PC-3 (cell line): ENCODE measurements around the gene DLX6. TPM values are rescaled to one million over a fixed set of nuclear protein-coding genes. Genes with fewer than 3 reads are reported as not detected.

ENCODE experiments used
- ATAC-seq: fragments of 200-7000 bp; cut with Tn5 transposase; 2 replicates; pipeline ENCODE4 v1.9.1; 2020; ENCODE audit warnings: mild to moderate bottlenecking, moderate library complexity
- BruUV-seq: library from RNA; stranded (reverse); fragments of 400-500 nt; replicated peaks from 2 replicates; lab custom pipeline; 2021; lab: Mats Ljungman, UMichigan
- CTCF ChIA-PET: fragments of 300-600 bp; sonication (Branson Sonifier 250); formaldehyde crosslinking; loops from one replicate; lab custom pipeline; 2022; ENCODE audit warnings: antibody characterized with exemption; lab: Charles Lee
- POLR2A ChIA-PET: fragments of 300-600 bp; sonication (Branson Sonifier 250); formaldehyde crosslinking; loops from one replicate; lab custom pipeline; 2022; ENCODE audit warnings: antibody characterized with exemption; ENCODE audit not compliant: unreplicated experiment; lab: Charles Lee
- DNase-seq: peaks from one replicate; pipeline ENCODE4 v3.0.0-alpha.2; 2015
- H2AFZ ChIP-seq: fragments of 300-600 bp; sonication (generic); 2 replicates; pipeline ENCODE4 v1.6.0; 2016; ENCODE audit warnings: antibody characterized with exemption, low read length
- H3F3A ChIP-seq: fragments of 300-600 bp; sonication (generic); one replicate; pipeline ENCODE4 v1.6.0; 2017; ENCODE audit warnings: antibody characterized with exemption, low read length, control low read depth, mild to moderate bottlenecking; ENCODE audit not compliant: unreplicated experiment
- H3K27ac ChIP-seq: fragments of 300-600 bp; sonication (generic); 2 replicates; pipeline ENCODE4 v1.5.1; 2016; ENCODE audit warnings: mild to moderate bottlenecking, low read length
- H3K27me3 ChIP-seq: fragments of 300-600 bp; sonication (generic); 2 replicates; pipeline ENCODE4 v1.6.1; 2016; ENCODE audit warnings: low read length, mixed read lengths
- H3K36me3 ChIP-seq: fragments of 300-600 bp; sonication (generic); 2 replicates; pipeline ENCODE4 v1.6.1; 2016; ENCODE audit warnings: low read depth, mixed run types, low read length, mixed read lengths
- H3K4me1 ChIP-seq: fragments of 300-600 bp; sonication (generic); 2 replicates; pipeline ENCODE4 v1.5.1; 2016; ENCODE audit warnings: low read length; ENCODE audit not compliant: insufficient read depth
- H3K4me2 ChIP-seq: fragments of 300-600 bp; sonication (generic); 2 replicates; pipeline ENCODE4 v1.6.0; 2016; ENCODE audit warnings: low read length
- H3K4me3 ChIP-seq: fragments of 300-600 bp; sonication (generic); 2 replicates; pipeline ENCODE4 v1.5.1; 2016; ENCODE audit warnings: mild to moderate bottlenecking, low read length, mixed read lengths
- H3K79me2 ChIP-seq: fragments of 300-600 bp; sonication (generic); 2 replicates; pipeline ENCODE4 v1.6.1; 2017; ENCODE audit warnings: low read length, mixed read lengths
- H3K9ac ChIP-seq: fragments of 300-600 bp; sonication (generic); 2 replicates; pipeline ENCODE4 v1.6.0; 2016; ENCODE audit warnings: mild to moderate bottlenecking, low read length
- H3K9me2 ChIP-seq: fragments of 300-600 bp; sonication (generic); replicated peaks from 2 replicates; pipeline ENCODE4 v1.6.1; 2016; ENCODE audit warnings: mixed run types, low read length, mixed read lengths
- H3K9me3 ChIP-seq: fragments of 300-600 bp; sonication (generic); 2 replicates; pipeline ENCODE4 v1.6.1; 2016; ENCODE audit warnings: low read length, mixed read lengths
- H4K20me1 ChIP-seq: fragments of 300-600 bp; sonication (generic); 2 replicates; pipeline ENCODE4 v1.6.1; 2016; ENCODE audit warnings: low read length, mixed read lengths
- CTCF ChIP-seq: fragments of 300-600 bp; sonication (generic); conservative IDR thresholded peaks from 2 replicates; pipeline ENCODE4 v1.5.1; 2017; ENCODE audit warnings: antibody characterized with exemption, low read depth, mild to moderate bottlenecking, low read length
- EZH2 ChIP-seq: fragments of 300-600 bp; sonication (generic); IDR thresholded peaks from one replicate; pipeline ENCODE4 v1.6.1; 2017; ENCODE audit warnings: antibody characterized with exemption, mild to moderate bottlenecking, low read length; ENCODE audit not compliant: unreplicated experiment
- EZH2phosphoT487 ChIP-seq: fragments of 300-600 bp; sonication (generic); IDR thresholded peaks from 2 replicates; pipeline ENCODE4 v1.6.1; 2018; ENCODE audit warnings: mild to moderate bottlenecking, antibody characterized with exemption, low read length, borderline replicate concordance
- intact Hi-C: fragments of 100-400 bp; cut with micrococcal nuclease; formaldehyde crosslinking; loops from 2 replicates; pipeline ENCODE4 v1.9.0; 2023
- total RNA-seq: library from RNA; depleted of rRNA; stranded (reverse); fragments of >200 nt; gene quantifications from 2 replicates; pipeline ENCODE4 v1.2.3, GENCODE V29; 2014

The DLX6 gene
- total RNA-seq, 1 experiment from 2014 or later, result not detected

- Histone ChIP-seq H4K20me1 (no peaks in the 10 kb centered on the region), H3K79me2 (no peaks in the 10 kb centered on the region), H3K4me1 (no peaks in the 10 kb centered on the region), H3K9me2 (no peaks in the 10 kb centered on the region), H3K4me3 (no peak overlapping the region), H3K36me3 (no peaks in the 10 kb centered on the region), H3F3A (no peaks in the 10 kb centered on the region), H3K27ac (no peak overlapping the region), H3K9me3 (no peaks in the 10 kb centered on the region), H2AFZ (no peak overlapping the region), H3K9ac (no peak overlapping the region), H3K4me2 (no peak overlapping the region), H3K27me3 (peaks cover 28% of the 10 kb centered on the region)
- intact Hi-C loops, result no loop called here
- ChIA-PET CTCF (no interaction called here), POLR2A (no interaction called here)
- ATAC-seq (no peak), DNase-seq (no peak)
- no TSS peak for BruUV-seq
- TF ChIP-seq EZH2phosphoT487 (no peak), CTCF (no peak), EZH2 (no peak)
Observed at GRCh38 chr7:96995406-96996110, 9.8 kb upstream of the DLX6 start.

- ATAC-seq (no peak), DNase-seq (no peak)
- POLR2A ChIA-PET, result no interaction called here
- Histone ChIP-seq H3K4me1 (no peaks in the 10 kb centered on the region), H3F3A (no peaks in the 10 kb centered on the region), H3K9me3 (no peaks in the 10 kb centered on the region), H3K27me3 (peaks cover 28% of the 10 kb centered on the region), H2AFZ (no peak overlapping the region), H3K27ac (no peak overlapping the region), H4K20me1 (no peaks in the 10 kb centered on the region), H3K4me2 (no peak overlapping the region), H3K4me3 (no peak overlapping the region), H3K36me3 (no peaks in the 10 kb centered on the region), H3K9me2 (no peaks in the 10 kb centered on the region), H3K79me2 (no peaks in the 10 kb centered on the region), H3K9ac (no peak overlapping the region)
- intact Hi-C loops, result no loop called here
- no TSS peak for BruUV-seq
- no peak for TF ChIP-seq EZH2phosphoT487
- TF ChIP-seq CTCF, result no peak
- TF ChIP-seq EZH2, result no peak
- CTCF ChIA-PET, result no interaction called here
Observed at GRCh38 chr7:96996111-96996957, 9.0 kb upstream of the DLX6 start.
